ENCODE results near the gene MCAT.

- TF ChIP-seq EZH2 (IDR thresholded peaks at IDR 0.05; ENCODE audit: low read length) (no peak), CTCF (optimal IDR thresholded peaks at IDR 0.05 in 1 of 3, IDR thresholded peaks at IDR 0.05 in 1 of 3, conservative IDR thresholded peaks at IDR 0.05 in 1 of 3; ENCODE audit: extremely low read depth in 1 of 3, insufficient read depth in 2 of 3, low read length in 3 of 3) (no peak)
These were observed 24.2 kb downstream of the MCAT start for GRCh38 chr22:43118953-43119458.
